Measurements from ENCODE around the gene IDH2. TPM values are rescaled to one million over a fixed set of nuclear protein-coding genes. Genes with fewer than 3 reads are reported as not detected.

IDH2 gene
- total RNA-seq, 4 donors from 2014 or later, result 19.1 to 101 (median 85.1) TPM

GRCh38 chr15:90080818-90081393 lies 21.4 kb downstream of the IDH2 start:
- DNase-seq, result no peak
- peaks cover 0 to 8% (median 2%) of the 10 kb centered on the region in 4 donors for H3K4me1 ChIP-seq
- in situ Hi-C loops (cut with MboI; ENCODE audit: low pct_ligation_motif_present in 1 of 4, low pct_unique_long_range_greater_than_20kb in 1 of 4, low sequenced_read_pairs in 3 of 4) (loop anchor here in 3 of 4 donors (10.0 to 25.0 kb wide), 3 partner anchors 176 to 344 kb away; partner anchors contain the start of gene MESP1 (in 2 of the 3)), intact Hi-C loops (cut with DNase I; ENCODE audit: low total_unique reads) (loop anchor here (10.0 kb wide), 1 partner anchor 176 kb away; no protein-coding TSS in a partner anchor)
- no peak overlapping the region for H3K4me3 ChIP-seq
- TF ChIP-seq EP300 (IDR thresholded peaks at IDR 0.05; ENCODE audit: low read depth) (no peak), CTCF (IDR thresholded peaks at IDR 0.05) (no peak), POLR2A (IDR thresholded peaks at IDR 0.05) (no peak), POLR2AphosphoS5 (IDR thresholded peaks at IDR 0.05) (no peak)
- no peak overlapping the region for H3K27ac ChIP-seq
- no peaks in the 10 kb centered on the region for H3K27me3 ChIP-seq
- H3K9me3 ChIP-seq, result no peaks in the 10 kb centered on the region
- 90 to 100% methylated on average over 1 to 11 of the region's 11 CpGs for WGBS, 2 donors (ENCODE audit: low coverage in 1 of 2)
- peaks cover 0 to 18% (median 5%) of the 10 kb centered on the region in 4 donors for H3K36me3 ChIP-seq

GRCh38 chr15:90080458-90080755 lies 21.9 kb downstream of the IDH2 start:
- Histone ChIP-seq H3K9me3 (no peaks in the 10 kb centered on the region), H3K36me3 (peaks cover 0 to 18% (median 5%) of the 10 kb centered on the region in 4 donors), H3K27me3 (no peaks in the 10 kb centered on the region), H3K4me1 (peaks cover 0 to 8% (median 2%) of the 10 kb centered on the region in 4 donors), H3K4me3 (no peak overlapping the region), H3K27ac (no peak overlapping the region)
- in situ Hi-C loops (cut with MboI; ENCODE audit: low pct_ligation_motif_present in 1 of 4, low pct_unique_long_range_greater_than_20kb in 1 of 4, low sequenced_read_pairs in 3 of 4), result loop anchor here in 3 of 4 donors (10.0 to 25.0 kb wide), 3 partner anchors 176 to 343 kb away; partner anchors contain the start of gene MESP1 (in 2 of the 3)
- intact Hi-C loops (cut with DNase I; ENCODE audit: low total_unique reads), result loop anchor here (10.0 kb wide), 1 partner anchor 176 kb away; no protein-coding TSS in a partner anchor
- WGBS, 2 donors (ENCODE audit: low coverage in 1 of 2), result 88 to 100% methylated on average over 4 to 9 of the region's 9 CpGs
- TF ChIP-seq EP300 (IDR thresholded peaks at IDR 0.05; ENCODE audit: low read depth) (no peak), CTCF (IDR thresholded peaks at IDR 0.05) (no peak), POLR2A (IDR thresholded peaks at IDR 0.05) (no peak), POLR2AphosphoS5 (IDR thresholded peaks at IDR 0.05) (no peak)
- DNase-seq, result no peak

GRCh38 chr15:90079619-90080457 lies 22.4 kb downstream of the IDH2 start:
- Histone ChIP-seq H3K36me3 (peaks cover 0 to 15% (median 4%) of the 10 kb centered on the region in 4 donors), H3K4me1 (peaks cover 0 to 8% (median 2%) of the 10 kb centered on the region in 4 donors), H3K27me3 (no peaks in the 10 kb centered on the region), H3K27ac (no peak overlapping the region), H3K4me3 (no peak overlapping the region), H3K9me3 (no peaks in the 10 kb centered on the region)
- intact Hi-C loops (cut with DNase I; ENCODE audit: low total_unique reads) (loop anchor here (5.0 to 10.0 kb wide), 2 partner anchors 175 to 702 kb away; no protein-coding TSS in a partner anchor), in situ Hi-C loops (cut with MboI; ENCODE audit: low pct_ligation_motif_present in 1 of 4, low pct_unique_long_range_greater_than_20kb in 1 of 4, low sequenced_read_pairs in 3 of 4) (loop anchor here in 3 of 4 donors (10.0 to 25.0 kb wide), 4 partner anchors 175 to 343 kb away; partner anchors contain the start of genes MESP1 (in 2 of the 3) and AP3S2 (in 1 of the 3))
- no peak for DNase-seq
- whole genome bisulfite sequencing, 2 donors (ENCODE audit: low coverage in 1 of 2), result 88% methylated on average over 26 of the region's 28 CpGs; no CpG with 5 or more reads in 1 of the 2 donors
- no peak for TF ChIP-seq EP300 (IDR thresholded peaks at IDR 0.05; ENCODE audit: low read depth)
- no peak for TF ChIP-seq POLR2AphosphoS5 (IDR thresholded peaks at IDR 0.05)
- TF ChIP-seq CTCF (IDR thresholded peaks at IDR 0.05), result no peak
- no peak for TF ChIP-seq POLR2A (IDR thresholded peaks at IDR 0.05)

GRCh38 chr15:90078965-90079364 lies 23.3 kb downstream of the IDH2 start:
- TF ChIP-seq POLR2A (IDR thresholded peaks at IDR 0.05) (no peak), POLR2AphosphoS5 (IDR thresholded peaks at IDR 0.05) (no peak), CTCF (IDR thresholded peaks at IDR 0.05) (no peak), EP300 (IDR thresholded peaks at IDR 0.05; ENCODE audit: low read depth) (no peak)
- 90 to 92% methylated on average over 4 to 7 of the region's 7 CpGs for WGBS, 2 donors (ENCODE audit: low coverage in 1 of 2)
- H3K9me3 ChIP-seq, result no peaks in the 10 kb centered on the region
- peaks cover 0 to 8% (median 2%) of the 10 kb centered on the region in 4 donors for H3K4me1 ChIP-seq
- intact Hi-C loops (cut with DNase I; ENCODE audit: low total_unique reads), result loop anchor here (5.0 kb wide), 1 partner anchor 703 kb away; no protein-coding TSS in a partner anchor
- H3K36me3 ChIP-seq, result peaks cover 0 to 6% (median 0%) of the 10 kb centered on the region in 4 donors
- no peak for DNase-seq
- no peaks in the 10 kb centered on the region for H3K27me3 ChIP-seq
- H3K4me3 ChIP-seq, result no peak overlapping the region
- no peak overlapping the region for H3K27ac ChIP-seq
- in situ Hi-C loops (cut with MboI; ENCODE audit: low pct_ligation_motif_present in 1 of 4, low pct_unique_long_range_greater_than_20kb in 1 of 4, low sequenced_read_pairs in 3 of 4), result loop anchor here in 3 of 4 donors (10.0 to 25.0 kb wide), 3 partner anchors 184 to 342 kb away; partner anchors contain the start of genes MESP1 (in 2 of the 3) and AP3S2 (in 1 of the 3)

Data from transverse colon (tissue), 4 donors.